B cell (primary cell): ENCODE measurements around the gene GRIK3. TPM values are rescaled to one million over a fixed set of nuclear protein-coding genes. Genes with fewer than 3 reads are reported as not detected.

ENCODE experiments used
- ATAC-seq: fragments of 200-7000 bp; cut with Tn5 transposase; one replicate; pipeline ENCODE4 v1.10.0; 2021; ENCODE audit warnings: low read depth, mild to moderate bottlenecking, moderate number of reproducible peaks, moderate library complexity
- CTCF ChIA-PET: fragments of 350-600 bp; sonication (Branson Sonifier 250); formaldehyde crosslinking; loops from one replicate; lab custom pipeline; 2021; ENCODE audit warnings: antibody characterized with exemption, inconsistent platforms; lab: Charles Lee
- POLR2A ChIA-PET: fragments of 350-600 bp; sonication (Branson Sonifier 250); formaldehyde crosslinking; loops from one replicate; lab custom pipeline; 2021; ENCODE audit warnings: antibody characterized with exemption; lab: Charles Lee
- DNase-seq: peaks from one replicate; pipeline ENCODE4 v3.0.0; 2013
- H2AFZ ChIP-seq: 2 replicates; pipeline ENCODE4 v1.6.1; 2012; ENCODE audit warnings: mild to moderate bottlenecking, low read depth, low read length; ENCODE audit not compliant: insufficient read depth, poor library complexity, severe bottlenecking
- H3K27ac ChIP-seq, 2 donors: 1 replicate in 1 of 2; 2 replicates in 1 of 2; pipeline ENCODE4 v1.5.1; 2012 to 2013; ENCODE audit warnings: low read length in 2 of 2, mild to moderate bottlenecking in 2 of 2, moderate library complexity in 1 of 2
- H3K27me3 ChIP-seq, 4 experiments: fragments of 200-600 bp in 1 of 4; sonication (generic) in 1 of 4; replicated peaks in 1 of 4; 1 replicate in 2 of 4; 2 replicates in 2 of 4; pipeline versions ENCODE4 v1.6.1 to v1.7.0; 2013 to 2016; ENCODE audit warnings: low read length in 3 of 4, mild to moderate bottlenecking in 2 of 4, mixed read lengths in 1 of 4, moderate library complexity in 1 of 4; ENCODE audit not compliant: insufficient read depth in 4 of 4, control insufficient read depth in 3 of 4; ENCODE audit errors: control extremely low read depth in 1 of 4
- H3K36me3 ChIP-seq, 2 experiments: replicated peaks in 1 of 2; 1 replicate in 1 of 2; 2 replicates in 1 of 2; pipeline versions ENCODE4 v1.6.1 to v1.7.1; 2013; ENCODE audit warnings: low read length in 1 of 2; ENCODE audit not compliant: insufficient read depth in 2 of 2, control insufficient read depth in 1 of 2; ENCODE audit errors: control extremely low read depth in 1 of 2, extremely low read depth in 1 of 2
- H3K4me1 ChIP-seq, 2 donors: fragments of 200-600 bp in 1 of 2; sonication (generic) in 1 of 2; 1 replicate in 1 of 2; 2 replicates in 1 of 2; pipeline versions ENCODE4 v1.5.1 to v1.6.1; 2013 to 2017; ENCODE audit warnings: low read length in 2 of 2; ENCODE audit not compliant: control insufficient read depth in 2 of 2, insufficient read depth in 2 of 2
- H3K4me2 ChIP-seq: replicated peaks from 2 replicates; pipeline ENCODE3; 2012; ENCODE audit warnings: mild to moderate bottlenecking, low read depth, low read length; ENCODE audit not compliant: poor library complexity, severe bottlenecking
- H3K4me3 ChIP-seq, 5 experiments: fragments of 200-600 bp in 1 of 5; sonication (generic) in 1 of 5; 1 replicate in 3 of 5; 2 replicates in 2 of 5; pipeline versions ENCODE4 v1.5.1 to v1.7.0; 2011 to 2016; ENCODE audit warnings: low read length in 4 of 5, mild to moderate bottlenecking in 4 of 5, low read depth in 2 of 5, control low read depth in 1 of 5, moderate library complexity in 1 of 5; ENCODE audit not compliant: insufficient read depth in 1 of 5; ENCODE audit errors: control extremely low read depth in 1 of 5, extremely low read depth in 1 of 5
- H3K79me2 ChIP-seq: fragments of 200-600 bp; sonication (generic); one replicate; pipeline ENCODE4 v1.6.0; 2016; ENCODE audit warnings: low read length; ENCODE audit not compliant: control insufficient read depth, insufficient read depth
- H3K9ac ChIP-seq: fragments of 200-600 bp; sonication (generic); 2 replicates; pipeline ENCODE4 v1.6.1; 2017; ENCODE audit warnings: mild to moderate bottlenecking, low read length, moderate library complexity
- H3K9me3 ChIP-seq, 3 donors: one replicate each; pipeline versions ENCODE4 v1.6.1 to v1.7.1; 2013; ENCODE audit warnings: low read length in 2 of 3; ENCODE audit not compliant: control insufficient read depth in 2 of 3, insufficient read depth in 1 of 3; ENCODE audit errors: control extremely low read depth in 1 of 3
- H4K20me1 ChIP-seq: 2 replicates; pipeline ENCODE4 v1.6.0; 2012; ENCODE audit warnings: mild to moderate bottlenecking, low read length; ENCODE audit not compliant: insufficient read depth, control insufficient read depth, poor library complexity, severe bottlenecking
- H3K27ac Mint-ChIP-seq: one replicate; pipeline ENCODE4 v1.8.0; 2021; ENCODE audit warnings: mixed read lengths
- H3K27me3 Mint-ChIP-seq: one replicate; pipeline ENCODE4 v1.8.0; 2021; ENCODE audit warnings: mixed read lengths
- H3K4me1 Mint-ChIP-seq: one replicate; pipeline ENCODE4 v1.8.0; 2021; ENCODE audit warnings: mixed read lengths
- H3K4me3 Mint-ChIP-seq: one replicate; pipeline ENCODE4 v1.8.0; 2021; ENCODE audit warnings: mixed read lengths
- H3K9me3 Mint-ChIP-seq: one replicate; pipeline ENCODE4 v1.8.0; 2022; ENCODE audit warnings: mixed read lengths; ENCODE audit not compliant: insufficient read depth
- CTCF ChIP-seq: fragments of 200-600 bp; IDR thresholded peaks from one replicate; pipeline ENCODE4 v1.8.0; 2022; ENCODE audit warnings: antibody characterized with exemption, mild to moderate bottlenecking
- EZH2 ChIP-seq: IDR thresholded peaks from 2 replicates; pipeline ENCODE4 v1.6.1; 2012; ENCODE audit warnings: borderline replicate concordance, low read depth, mild to moderate bottlenecking, moderate library complexity, low read length; ENCODE audit not compliant: insufficient read depth, poor library complexity, severe bottlenecking
- WGBS: methylation state at CpG from one replicate; pipeline ENCODE4 v1.1.5; 2013; ENCODE audit warnings: missing lambda C conversion rate; ENCODE audit not compliant: insufficient coverage; 5-methylcytosine and 5-hydroxymethylcytosine counted together
- intact Hi-C: fragments of 100-400 bp; cut with micrococcal nuclease; formaldehyde crosslinking; loops from one replicate; pipeline ENCODE4 v1.10.0; 2022
- polyA plus RNA-seq: library from polyadenylated mRNA; depleted of rRNA; stranded (reverse); fragments of >200 nt; gene quantifications from 2 replicates; pipeline ENCODE4 v1.2.3, GENCODE V29; 2012
- total RNA-seq, 2 donors: library from RNA; stranded (reverse); fragments of 120-200 nt in 1 of 2; gene quantifications; 1 replicate in 1 of 2; 2 replicates in 1 of 2; pipeline versions ENCODE4 v1.2.3 to v1.2.4, GENCODE V29; 2013 to 2022

Gene GRIK3
- total and polyA plus RNA-seq, 2 donors (not counting 1 experiment from before 2014, with no cell fraction given), result 0.12 to 1.5 TPM

- Mint-ChIP-seq H3K4me1 (no peaks in the 10 kb centered on the region), H3K4me3 (no peak overlapping the region), H3K9me3 (no peaks in the 10 kb centered on the region), H3K27ac (no peak overlapping the region), H3K27me3 (peaks cover 40% of the 10 kb centered on the region)
- no peak overlapping the region for H3K27ac ChIP-seq
- intact Hi-C loops, result no loop called here
- no peaks in the 10 kb centered on the region for H3K4me1 ChIP-seq
- WGBS, result 93% methylated on average over 16 of the region's 19 CpGs
- no peak overlapping the region for H3K9ac ChIP-seq
- no peak for TF ChIP-seq CTCF
- TF ChIP-seq EZH2, result no peak
- peaks cover 0 to 18% (median 2%) of the 10 kb centered on the region in 4 experiments for H3K27me3 ChIP-seq
- no peak for ATAC-seq
- no peak overlapping the region for H2AFZ ChIP-seq
- H3K79me2 ChIP-seq, result no peaks in the 10 kb centered on the region
- no peak overlapping the region for H3K4me3 ChIP-seq
- no peak for DNase-seq
- no peaks in the 10 kb centered on the region for H4K20me1 ChIP-seq
- no peak overlapping the region for H3K4me2 ChIP-seq
- no peaks in the 10 kb centered on the region for H3K9me3 ChIP-seq
- POLR2A ChIA-PET, result no interaction called here
- CTCF ChIA-PET, result no interaction called here
- no peaks in the 10 kb centered on the region for H3K36me3 ChIP-seq
Measured at GRCh38 chr1:37047542-37047941, 13.2 kb upstream of the GRIK3 start.

GRCh38 chr1:37043101-37043500 is 8.8 kb upstream of the GRIK3 start:
- 60% methylated on average over 1 of the region's 2 CpGs for WGBS
- Histone ChIP-seq H3K27ac (no peak overlapping the region), H3K9ac (no peak overlapping the region), H3K9me3 (peaks cover 0 to 4% (median 0%) of the 10 kb centered on the region in 3 donors), H3K4me3 (no peak overlapping the region), H3K27me3 (peaks cover 0 to 52% (median 18%) of the 10 kb centered on the region in 4 experiments), H3K36me3 (no peaks in the 10 kb centered on the region), H2AFZ (no peak overlapping the region), H4K20me1 (no peaks in the 10 kb centered on the region), H3K4me2 (no peak overlapping the region), H3K4me1 (no peaks in the 10 kb centered on the region), H3K79me2 (no peaks in the 10 kb centered on the region)
- DNase-seq, result no peak
- no peak overlapping the region for H3K4me3 Mint-ChIP-seq
- no peaks in the 10 kb centered on the region for H3K4me1 Mint-ChIP-seq
- CTCF ChIA-PET, result no interaction called here
- no peak overlapping the region for H3K27ac Mint-ChIP-seq
- no peaks in the 10 kb centered on the region for H3K9me3 Mint-ChIP-seq
- TF ChIP-seq EZH2, result no peak
- peaks cover 77% of the 10 kb centered on the region for H3K27me3 Mint-ChIP-seq
- ATAC-seq, result no peak
- POLR2A ChIA-PET, result no interaction called here
- intact Hi-C loops, result no loop called here
